GM18505 (cell line): Measurements from ENCODE around the gene TTF1.

Experiments used
- ATAC-seq: cut with Tn5 transposase; IDR thresholded peaks from one replicate; pipeline ENCODE4 v1.9.1; 2021; ENCODE audit not compliant: unreplicated experiment
- POLR2A ChIP-seq: IDR thresholded peaks from 4 replicates; pipeline ENCODE4 v1.6.1; 2011; ENCODE audit warnings: borderline replicate concordance; ENCODE audit not compliant: insufficient read depth, insufficient read length; ENCODE audit errors: extremely low read depth

TTF1 gene

GRCh38 chr9:132406554-132407122, at the start of gene TTF1:
TTF1 (minus strand) TSS chr9:132406840; CDS start chr9:132402821, 4,019 bp downstream.
- TF ChIP-seq POLR2A, result peak; percentile 70
- ATAC-seq, result peak; percentile 62

GRCh38 chr9:132456241-132456640, 49.6 kb upstream of the TTF1 start:
- no peak for ATAC-seq
- no peak for TF ChIP-seq POLR2A

- no peak for ATAC-seq
- no peak for TF ChIP-seq POLR2A
These were observed 44.6 kb upstream of the TTF1 start for GRCh38 chr9:132451276-132451675.

GRCh38 chr9:132447902-132448301, 41.3 kb upstream of the TTF1 start:
- no peak for ATAC-seq
- TF ChIP-seq POLR2A, result no peak

- no peak for ATAC-seq
These were observed 40.7 kb upstream of the TTF1 start for GRCh38 chr9:132447346-132447745.

GRCh38 chr9:132446887-132447286, 40.2 kb upstream of the TTF1 start:
- no peak for ATAC-seq
- TF ChIP-seq POLR2A, result no peak

More at GRCh38 chr9:132447346-132447745, 40.7 kb upstream of the TTF1 start:
- TF ChIP-seq POLR2A, result no peak

- no peak for TF ChIP-seq POLR2A
- no peak for ATAC-seq
These were observed 37.4 kb upstream of the TTF1 start for GRCh38 chr9:132443951-132444607.

- no peak for ATAC-seq
- TF ChIP-seq POLR2A, result no peak
These were observed 34.8 kb upstream of the TTF1 start for GRCh38 chr9:132441404-132441803.

- ATAC-seq, result no peak
- TF ChIP-seq POLR2A, result no peak
These were observed 34.1 kb upstream of the TTF1 start for GRCh38 chr9:132440735-132441134.

GRCh38 chr9:132439153-132439552, 32.5 kb upstream of the TTF1 start:
- no peak for TF ChIP-seq POLR2A

GRCh38 chr9:132434881-132435280, 28.2 kb upstream of the TTF1 start:
- no peak for TF ChIP-seq POLR2A
- ATAC-seq, result no peak

More at GRCh38 chr9:132439153-132439552, 32.5 kb upstream of the TTF1 start:
- no peak for ATAC-seq

GRCh38 chr9:132430998-132431397, 24.4 kb upstream of the TTF1 start:
- ATAC-seq, result no peak
- TF ChIP-seq POLR2A, result no peak

GRCh38 chr9:132426639-132427414, 20.2 kb upstream of the TTF1 start:
- no peak for ATAC-seq
- no peak for TF ChIP-seq POLR2A

- ATAC-seq, result no peak
These were observed 19.0 kb upstream of the TTF1 start for GRCh38 chr9:132425675-132426062.

GRCh38 chr9:132424857-132425674, 18.4 kb upstream of the TTF1 start:
- no peak for ATAC-seq

More at GRCh38 chr9:132425675-132426062, 19.0 kb upstream of the TTF1 start:
- no peak for TF ChIP-seq POLR2A

More at GRCh38 chr9:132424857-132425674, 18.4 kb upstream of the TTF1 start:
- no peak for TF ChIP-seq POLR2A
